NCI-H2107 (cell line): ENCODE data around the gene USF3.
A peak's percentile ranks its signal among the peaks of the same experiment; 100 is the strongest.

Experiments used
- DNase-seq: peaks from one replicate; lab custom pipeline; 2025; lab: John Stamatoyannopoulos, UW

Gene USF3

DNA sequence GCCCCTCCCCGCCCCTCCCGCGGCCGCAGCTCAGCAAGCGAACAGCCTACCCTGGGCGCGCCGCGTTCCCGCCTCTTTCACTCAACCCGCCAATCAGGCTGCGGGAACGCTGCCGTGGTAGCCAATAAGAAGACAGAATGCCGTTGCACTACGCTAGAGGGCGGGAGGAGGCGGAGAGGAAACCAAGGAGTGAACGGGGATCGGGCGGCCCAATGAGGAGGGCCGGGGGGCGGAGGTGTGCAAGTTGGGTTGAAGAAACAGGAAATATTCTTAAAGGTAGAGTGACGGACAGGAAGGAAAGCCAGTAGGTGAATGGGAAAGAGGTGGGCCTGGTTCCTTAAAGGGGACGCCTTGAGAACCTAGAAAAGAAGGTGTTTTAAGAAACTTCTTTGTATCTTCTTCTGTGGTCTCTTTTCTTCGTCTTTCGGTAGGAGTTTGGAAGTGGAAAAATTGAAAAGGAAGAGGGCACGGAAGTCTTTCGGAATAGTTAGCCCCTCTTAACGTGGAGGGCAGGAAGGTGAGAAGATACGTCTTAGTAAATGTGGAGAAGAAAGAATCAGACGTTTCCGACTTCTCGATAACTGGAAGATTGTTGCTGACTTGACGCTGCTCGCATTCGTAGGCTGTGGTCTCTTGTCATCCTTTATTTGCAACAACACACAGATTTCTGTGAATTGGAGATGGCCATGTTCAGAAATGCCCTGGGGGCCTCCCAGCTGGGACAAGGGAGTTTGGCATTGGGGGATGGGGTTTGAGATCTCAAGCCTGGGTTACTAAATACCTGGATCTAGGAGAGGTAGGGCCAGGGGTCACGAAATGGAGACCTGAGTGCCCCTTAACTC is 437 bp upstream of the USF3 start:
- peak; percentile 98 for DNase-seq

DNA sequence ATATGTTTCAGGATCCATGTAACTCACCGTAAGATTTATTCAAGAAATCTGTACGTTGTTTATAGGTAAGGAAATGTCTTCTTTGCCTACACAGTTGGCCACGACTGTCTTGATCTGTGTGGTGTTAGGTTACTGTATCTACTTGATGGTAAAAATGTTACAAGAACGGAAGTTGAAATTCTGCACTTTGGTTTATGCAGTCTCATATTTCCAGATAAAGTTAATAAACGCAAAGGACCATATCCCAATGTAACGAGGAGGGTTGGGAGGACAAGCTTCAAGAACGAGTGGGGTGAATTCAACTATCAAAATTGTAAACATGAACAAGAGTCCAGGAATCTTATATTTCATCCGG is 1.0 kb downstream of the USF3 start:
- DNase-seq, result no peak

DNA sequence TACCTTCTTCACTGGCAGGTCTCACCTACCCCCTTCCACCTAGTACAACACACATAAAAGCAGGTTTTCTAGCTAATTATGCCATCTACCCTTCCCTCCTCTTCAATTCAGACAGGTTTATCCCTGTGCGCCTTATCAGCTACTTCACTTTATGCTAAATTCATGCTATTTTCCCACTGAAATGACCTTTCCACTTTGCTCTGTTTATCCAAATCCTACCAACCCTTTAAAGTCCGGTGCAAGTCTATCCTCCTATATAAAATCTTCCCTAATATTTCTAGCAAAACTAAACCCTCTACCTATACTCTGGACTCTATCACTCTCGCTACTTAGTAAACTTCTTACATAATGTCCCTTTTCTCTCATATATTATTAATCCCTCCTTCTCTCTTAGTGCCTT is 6.0 kb downstream of the USF3 start:
- DNase-seq, result no peak

DNA sequence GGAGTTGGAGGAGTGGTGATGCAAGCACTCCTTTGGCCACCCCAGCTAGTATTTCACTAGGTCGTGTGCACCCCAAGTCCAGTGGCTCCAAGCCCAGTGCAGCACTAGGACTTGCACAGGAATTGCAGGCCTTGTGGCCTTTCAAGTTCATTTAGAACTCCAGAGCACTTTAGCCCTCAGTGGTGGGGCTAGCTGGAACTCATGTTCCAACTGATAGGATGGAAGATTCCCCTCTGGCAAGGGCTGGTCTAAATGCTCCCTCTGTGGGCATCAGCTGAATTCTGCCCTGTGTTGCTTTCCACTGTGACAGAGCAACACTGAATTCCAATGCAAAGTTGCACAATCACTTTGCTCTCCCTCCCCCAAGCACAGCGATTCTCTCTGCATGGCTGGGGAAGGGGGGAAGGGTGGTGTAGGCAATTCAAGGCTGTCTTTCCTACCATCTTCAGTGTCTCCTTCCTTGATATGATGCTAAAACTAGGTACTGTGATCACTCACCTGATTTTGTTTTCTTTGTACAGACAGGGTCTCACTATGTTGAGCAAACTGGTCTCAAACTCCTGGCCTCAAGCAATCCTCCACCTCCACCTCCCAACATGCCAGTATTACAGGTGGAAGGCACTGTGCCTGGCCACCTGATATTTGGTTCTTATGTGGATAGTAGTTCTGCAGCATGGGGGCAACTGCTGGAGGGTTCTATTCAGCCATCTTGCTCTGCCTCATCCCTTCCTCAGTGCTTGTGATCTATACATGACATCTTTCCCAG is 10.3 kb downstream of the USF3 start:
- no peak for DNase-seq

DNA sequence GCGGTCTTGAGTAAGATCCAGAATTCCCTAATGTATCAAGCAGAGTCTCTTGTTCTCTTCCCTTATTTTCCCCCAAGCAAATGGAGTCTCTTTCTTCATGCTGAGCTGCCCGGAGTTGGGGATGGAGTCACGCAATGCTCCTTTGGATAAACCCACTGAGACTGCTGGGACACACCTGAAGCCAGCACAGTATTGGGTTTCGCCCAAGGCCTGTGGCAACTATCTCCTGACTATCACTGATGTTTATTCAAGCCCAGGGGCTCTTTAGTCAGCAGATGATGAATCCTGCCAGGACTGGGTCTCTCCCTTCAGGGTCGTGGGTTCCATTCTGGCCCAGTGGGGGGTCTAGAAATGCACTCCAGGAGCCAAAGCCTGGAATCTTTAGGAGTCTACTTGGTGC is 11.3 kb downstream of the USF3 start:
- no peak for DNase-seq

DNA sequence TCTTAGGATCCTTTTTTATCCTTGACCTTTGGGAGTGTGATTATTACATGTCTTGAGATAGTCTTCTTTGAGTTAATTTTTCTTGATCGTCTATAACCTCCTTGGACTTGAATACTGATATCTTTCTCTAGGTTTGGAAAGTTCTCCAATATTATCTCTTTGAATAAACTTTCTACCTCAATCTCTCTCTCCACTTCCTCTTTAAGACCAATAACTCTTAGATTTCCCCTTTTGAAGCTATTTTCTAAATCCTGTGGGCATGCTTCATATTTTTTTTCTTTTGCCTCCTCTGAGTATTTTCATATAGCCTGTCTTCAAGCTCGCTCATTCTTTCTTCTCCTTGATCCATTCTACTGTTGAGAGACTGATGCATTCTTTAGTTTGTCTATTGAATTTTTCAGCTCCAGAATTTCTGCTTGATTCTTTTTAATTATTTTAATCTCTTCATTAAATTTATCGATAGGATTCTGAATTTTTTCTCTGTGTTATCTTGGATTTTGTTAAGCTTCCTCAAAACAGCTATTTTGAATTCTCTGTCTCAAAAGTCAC is 12.1 kb downstream of the USF3 start:
- DNase-seq, result no peak

DNA sequence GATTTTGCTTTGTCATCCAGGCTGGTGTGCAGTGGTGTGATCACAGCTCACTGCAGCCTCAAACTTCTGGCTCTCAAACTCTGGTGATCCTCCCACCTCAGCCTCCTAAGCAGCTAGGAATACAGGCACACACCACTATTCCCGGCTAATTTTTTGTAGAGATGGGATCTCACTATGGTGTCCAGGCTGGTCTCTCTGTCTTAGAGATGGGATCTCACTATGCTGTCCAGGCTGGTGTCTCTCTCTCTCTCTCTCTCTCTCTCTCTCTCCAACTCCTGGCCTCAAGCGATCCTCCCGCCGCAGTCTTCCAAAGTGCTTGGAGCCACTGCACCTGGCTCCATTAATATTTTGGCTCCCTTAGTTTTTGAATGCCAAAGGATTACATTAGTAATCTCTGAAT is 17.7 kb downstream of the USF3 start:
- DNase-seq, result no peak

DNA sequence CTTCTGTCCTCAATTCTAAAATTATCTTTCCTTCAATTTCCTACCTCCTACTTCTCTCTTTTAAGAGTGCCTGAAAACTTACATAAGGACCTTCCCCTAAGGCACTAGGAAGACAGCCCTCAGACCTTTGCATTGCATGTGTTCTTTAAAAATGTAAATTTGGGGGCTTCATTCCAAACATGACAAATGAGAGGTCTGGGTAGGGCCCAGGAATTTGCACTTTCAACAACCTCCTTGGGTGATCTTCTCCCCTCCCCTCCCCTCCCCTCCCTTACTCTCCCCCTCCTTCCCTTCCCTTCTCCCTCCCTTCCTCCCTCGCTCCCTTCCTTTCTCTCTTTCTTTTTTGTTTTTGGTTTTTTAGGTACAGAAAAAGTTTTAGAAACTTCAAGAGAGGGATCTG is 18.7 kb downstream of the USF3 start:
- DNase-seq, result no peak

DNA sequence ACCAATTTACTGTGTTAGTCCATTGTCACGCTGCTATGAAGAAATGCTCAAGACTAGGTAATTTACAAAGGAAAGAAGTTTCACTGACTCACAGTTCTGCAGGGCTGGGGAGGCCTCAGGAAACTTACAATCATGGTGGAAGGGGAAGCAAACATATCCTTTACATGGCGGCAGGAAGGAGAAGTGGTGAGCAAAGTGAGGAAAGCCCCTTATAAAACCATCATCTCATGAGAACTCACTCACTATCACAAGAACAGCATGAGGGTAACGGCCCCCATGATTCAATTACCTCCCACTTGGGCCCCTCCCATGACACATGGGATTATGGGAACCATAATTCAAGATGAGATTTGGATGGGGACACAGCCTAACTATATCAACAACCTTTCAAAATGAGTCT is 20.2 kb downstream of the USF3 start:
- no peak for DNase-seq

DNA sequence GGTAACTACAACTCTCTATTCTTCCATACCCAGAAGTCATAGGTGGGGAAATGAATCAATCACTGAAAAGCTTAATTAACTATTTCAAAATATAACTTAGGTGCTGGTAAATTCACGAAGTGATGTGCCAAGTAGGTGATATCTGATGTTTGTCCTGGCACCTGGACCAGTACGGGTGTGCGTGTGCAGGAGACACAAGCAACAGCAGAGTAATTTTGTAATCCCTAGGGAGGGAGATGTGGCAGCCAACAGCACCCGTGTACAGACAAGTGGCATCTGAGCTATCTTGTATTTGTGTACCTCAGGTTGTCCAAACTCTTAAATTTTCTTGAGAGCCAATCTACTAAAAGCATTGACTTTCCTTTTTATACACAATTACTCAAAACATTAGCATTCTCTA is 22.8 kb downstream of the USF3 start:
- DNase-seq, result no peak

DNA sequence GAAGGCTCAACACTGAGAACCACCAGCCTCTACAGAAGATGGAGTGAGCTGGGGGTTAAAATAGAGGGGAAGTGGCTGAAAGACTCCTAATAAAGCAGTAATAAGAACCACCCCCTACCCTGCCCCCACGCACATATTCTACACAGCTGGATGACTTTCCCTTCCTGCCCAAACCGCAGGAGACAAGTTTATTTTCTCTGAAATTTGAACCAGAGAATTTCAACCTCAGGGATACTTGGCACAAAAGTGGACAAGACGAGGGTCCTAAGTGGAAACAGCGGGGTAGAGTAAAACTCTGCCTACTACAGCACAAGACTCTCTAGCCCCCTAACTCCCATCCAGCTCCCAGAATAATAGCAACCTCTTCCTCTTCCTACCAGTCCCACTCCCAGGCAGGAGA is 28.4 kb downstream of the USF3 start:
- DNase-seq, result no peak

DNA sequence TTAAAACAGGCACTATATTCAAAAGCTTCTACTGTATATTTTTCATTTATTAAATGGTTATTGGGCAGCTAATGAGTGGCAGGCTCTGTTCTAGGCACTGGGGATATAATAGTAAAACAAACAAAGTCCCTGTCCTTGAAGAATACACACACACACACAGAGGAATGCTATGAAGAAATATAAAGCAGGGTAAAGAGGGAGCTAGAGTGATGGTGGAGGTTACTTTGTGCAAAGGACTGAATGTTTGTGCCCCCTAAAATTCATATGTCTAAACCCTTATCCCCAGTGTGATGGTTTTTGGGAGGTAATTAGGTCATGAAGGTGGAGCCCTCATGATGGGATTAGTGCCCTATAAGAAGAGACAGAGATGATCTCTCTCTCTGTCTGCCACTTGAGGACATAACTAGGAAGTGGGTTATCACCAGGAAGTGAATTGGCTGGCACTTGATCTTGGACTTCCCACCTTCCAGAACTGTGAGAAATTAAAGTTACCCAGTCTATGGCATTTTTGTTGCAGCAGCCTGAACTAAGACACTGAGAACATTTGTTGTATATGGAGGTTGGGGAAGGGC is 31.8 kb downstream of the USF3 start:
- no peak for DNase-seq

DNA sequence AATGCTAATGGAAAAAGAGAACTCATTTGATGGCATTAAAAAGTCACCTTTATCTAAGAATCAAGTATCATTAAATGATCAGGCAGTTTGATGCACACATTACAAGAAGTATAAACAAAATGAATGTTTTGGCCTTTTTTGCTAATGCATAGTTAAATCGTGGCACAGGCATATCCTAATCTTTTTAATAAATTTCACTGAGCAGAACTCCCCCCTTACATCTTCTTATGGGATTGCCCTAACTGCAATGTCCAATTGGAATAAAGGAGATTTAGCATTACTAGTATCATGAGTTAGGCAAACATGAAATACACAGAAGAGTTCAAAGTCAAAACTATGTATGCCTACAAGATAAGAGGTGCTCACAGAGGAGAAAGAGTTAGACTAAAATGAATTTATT is 32.7 kb downstream of the USF3 start:
- no peak for DNase-seq

DNA sequence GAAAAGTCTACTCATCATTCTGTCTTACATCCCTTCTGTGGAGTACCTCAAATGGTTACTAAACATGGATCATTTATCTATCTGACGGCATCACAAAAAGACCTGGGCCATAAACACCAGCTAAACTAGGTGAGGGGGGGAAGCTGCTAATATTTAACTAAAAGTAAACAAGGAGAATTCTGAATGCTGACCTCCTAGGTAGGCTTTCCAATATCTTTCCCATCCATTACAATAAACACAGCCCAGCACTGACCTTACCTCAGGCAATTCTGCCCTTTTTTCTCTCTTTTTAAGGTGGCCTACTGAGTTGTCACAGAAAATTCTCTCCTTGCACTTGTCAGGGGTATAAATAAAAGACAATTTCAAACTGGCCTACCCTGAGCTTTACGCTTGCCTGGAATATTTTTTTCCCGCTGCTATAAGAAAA is 33.1 kb downstream of the USF3 start:
- no peak for DNase-seq

DNA sequence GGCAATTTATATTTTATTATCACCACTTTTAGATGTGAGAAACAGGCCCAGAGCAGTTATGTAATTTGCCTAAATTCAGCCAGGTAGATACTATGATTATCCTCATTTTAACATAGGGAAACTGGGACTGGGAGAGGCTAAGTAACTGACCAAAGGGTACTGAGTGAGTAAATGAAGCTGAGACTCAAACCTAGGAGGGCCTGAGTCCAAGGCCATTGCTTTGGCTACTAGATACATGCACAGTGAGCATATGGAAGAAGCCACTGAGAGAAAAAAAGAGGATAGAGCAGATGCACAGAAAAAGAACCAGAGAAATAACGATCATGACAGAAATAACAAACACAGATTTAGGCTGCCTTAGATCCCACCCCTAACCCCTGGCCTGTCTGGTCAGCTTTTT is 33.6 kb downstream of the USF3 start:
- DNase-seq, result no peak

DNA sequence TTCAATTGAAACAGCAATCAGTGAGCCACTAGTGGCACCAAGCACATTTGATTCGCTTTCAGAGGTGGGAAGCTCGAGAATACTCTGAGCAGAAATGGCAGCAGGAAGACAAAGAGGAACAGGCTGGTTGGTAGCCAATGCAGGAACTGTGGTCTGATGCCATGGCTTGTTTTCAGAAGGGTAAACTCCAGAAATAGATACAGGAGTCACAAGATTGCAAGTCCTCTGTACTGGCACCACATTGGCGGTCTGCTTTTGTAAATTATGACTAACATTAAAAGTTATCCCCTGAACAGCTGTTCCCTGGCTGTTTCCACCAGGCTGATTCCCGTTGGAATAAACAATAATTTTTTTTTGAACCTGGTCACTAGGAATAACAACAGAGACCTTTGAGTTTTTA is 35.5 kb downstream of the USF3 start:
- no peak for DNase-seq

DNA sequence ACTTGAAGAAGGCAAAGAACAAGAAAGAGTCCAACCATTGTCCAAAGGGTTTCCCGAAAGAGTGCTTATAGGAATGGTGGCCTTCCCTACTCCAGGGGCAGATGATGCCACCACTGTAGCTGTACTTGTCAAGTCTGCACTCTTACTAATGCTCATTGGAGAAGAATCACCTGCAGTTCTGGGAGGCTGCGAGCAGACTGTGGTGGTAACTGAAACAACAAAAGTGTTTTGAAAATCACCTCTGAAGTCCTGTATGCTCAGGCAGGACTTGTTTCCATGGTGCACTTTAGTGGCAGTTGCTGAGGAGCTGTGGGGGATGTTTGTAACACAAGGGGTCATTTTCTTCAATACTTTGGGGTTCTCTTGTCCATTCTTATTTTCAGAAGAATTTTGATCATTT is 36.0 kb downstream of the USF3 start:
- no peak for DNase-seq

DNA sequence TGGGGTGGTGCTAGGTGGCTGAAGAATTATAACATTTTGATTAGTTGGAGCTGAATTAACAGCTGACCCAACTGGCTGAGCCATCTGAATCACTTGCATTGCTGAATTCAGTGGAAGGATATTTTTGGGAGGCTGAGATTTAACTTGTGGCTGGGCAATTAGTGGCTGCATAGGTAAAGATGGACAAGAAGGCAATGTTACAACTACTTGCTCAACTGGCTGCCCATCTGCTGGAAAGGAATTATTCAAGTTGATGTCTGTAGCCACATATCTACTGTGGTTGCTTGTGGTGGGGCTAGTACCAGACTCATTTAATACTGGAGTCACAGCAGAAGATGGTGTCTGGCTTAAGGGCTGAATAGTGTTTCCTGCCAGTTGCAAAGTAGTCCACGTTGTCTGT is 36.4 kb downstream of the USF3 start:
- no peak for DNase-seq

DNA sequence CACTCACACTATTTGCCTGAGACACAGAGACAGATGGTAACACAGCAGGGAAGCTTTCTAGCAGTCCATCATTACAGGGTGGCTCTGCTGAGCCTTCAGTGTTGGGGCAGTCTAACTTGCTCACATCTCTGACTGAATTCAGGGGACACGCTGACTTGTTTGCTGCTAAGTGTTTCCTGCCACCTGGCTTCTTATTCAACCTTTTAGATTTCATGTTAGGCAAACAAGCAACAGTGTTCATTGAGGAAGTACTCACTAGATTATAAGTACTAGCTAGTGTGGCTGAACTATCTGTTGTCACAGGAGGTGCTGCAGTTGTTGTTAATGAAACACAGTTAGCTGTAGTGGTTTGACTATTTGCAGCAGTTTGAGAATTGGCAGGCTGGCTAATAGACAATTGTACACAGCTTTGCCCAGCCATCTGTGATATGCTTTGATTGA is 37.3 kb downstream of the USF3 start:
- no peak for DNase-seq

DNA sequence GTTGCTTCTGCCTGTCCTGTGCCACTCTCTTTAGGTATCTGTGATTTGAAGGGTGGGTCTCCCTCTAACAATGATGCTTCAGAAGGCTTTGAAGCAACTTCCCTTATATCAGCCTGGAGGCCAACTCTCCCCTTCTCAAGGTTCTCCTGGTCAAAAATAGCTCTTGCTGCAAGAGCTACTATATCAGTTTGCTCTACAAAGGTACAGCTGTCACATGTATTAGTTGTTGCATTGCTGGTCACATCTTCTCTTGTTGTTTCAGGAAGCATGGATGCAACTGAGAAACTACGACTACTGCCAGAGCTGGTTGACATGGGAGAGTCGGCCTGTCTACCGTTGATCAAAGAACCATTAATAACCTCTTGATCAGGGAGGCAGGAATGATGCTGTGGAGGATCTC is 38.3 kb downstream of the USF3 start:
- no peak for DNase-seq

DNA sequence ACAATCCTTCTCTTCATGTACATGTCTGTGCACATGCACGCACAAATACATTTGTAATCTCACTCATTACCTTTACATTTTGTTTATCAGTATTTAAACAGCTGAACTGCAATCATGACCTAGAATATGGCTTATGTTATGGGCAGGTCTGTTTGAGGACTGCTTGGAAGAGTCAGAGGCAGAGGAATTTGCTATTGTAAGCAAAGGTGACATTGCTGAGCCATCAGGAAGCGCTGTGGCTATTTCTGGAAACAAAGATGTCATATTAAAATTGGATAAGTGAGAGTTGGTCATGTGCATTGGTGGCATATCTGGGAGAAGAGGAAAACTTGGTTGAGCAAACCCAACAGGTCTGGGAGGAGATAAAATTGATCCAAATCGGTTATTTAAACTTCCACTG is 41.6 kb downstream of the USF3 start:
- no peak for DNase-seq

DNA sequence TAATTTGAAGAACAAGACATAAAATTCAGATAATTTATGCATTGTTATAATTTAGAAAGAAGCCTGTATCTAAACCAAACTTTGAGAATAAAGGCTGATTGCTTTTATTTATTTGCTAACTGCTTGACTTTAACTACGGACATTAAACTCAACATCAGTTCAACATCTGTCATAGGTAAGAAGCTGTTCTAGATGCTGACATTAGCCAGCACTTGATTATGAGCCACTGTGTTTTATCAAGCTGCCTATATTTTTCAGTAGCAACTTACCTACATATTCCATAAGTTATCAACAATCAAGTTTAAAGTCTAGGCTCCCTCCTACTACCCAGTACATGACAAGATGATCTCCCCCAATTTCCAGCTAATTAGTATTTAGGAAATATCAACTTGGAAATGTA is 42.1 kb downstream of the USF3 start:
- no peak for DNase-seq
